ENCODE results near the gene LYPD6B. TPM values are rescaled to one million over a fixed set of nuclear protein-coding genes. Genes with fewer than 3 reads are reported as not detected.

LYPD6B gene
- total RNA-seq, 2 experiments from 2014 or later, result not detected

DNA sequence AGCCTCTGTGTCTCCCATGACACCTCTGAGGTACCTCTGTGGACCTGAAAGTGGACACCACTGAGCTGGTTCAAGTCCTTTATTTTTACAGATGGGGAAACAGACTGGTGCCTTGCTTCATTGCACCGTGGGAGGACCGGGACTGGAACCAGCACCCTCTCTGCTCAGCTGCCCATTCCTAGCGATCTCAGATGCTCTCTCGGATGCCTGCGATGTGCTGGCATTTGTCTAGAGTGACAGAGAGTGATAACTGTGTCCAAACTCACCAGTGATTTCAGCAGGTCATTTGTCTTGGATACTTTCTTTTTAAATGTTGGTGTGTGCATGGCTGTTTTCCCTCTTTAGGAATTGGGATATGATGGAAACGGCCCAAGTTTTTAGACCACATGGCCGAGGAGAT is 30.1 kb upstream of the LYPD6B start:
- H3K27ac ChIP-seq (ENCODE audit: low read depth, low read length, poor library complexity, severe bottlenecking), result no peak overlapping the region
- POLR2A ChIA-PET, result interaction anchor here (0.6 kb wide), 1 partner anchor 59 kb away, joined by 5 read pairs; no protein-coding TSS in a partner anchor
- CTCF ChIA-PET (ENCODE audit: unreplicated experiment), result no interaction called here
- H2AFZ ChIP-seq (ENCODE audit: low read length), result no peak overlapping the region
- BruUV-seq (replicated peaks), result no TSS peak
- H3K9me3 ChIP-seq (ENCODE audit: low read length), result no peaks in the 10 kb centered on the region
- H3K79me2 ChIP-seq (ENCODE audit: insufficient read depth, low read depth, low read length), result no peaks in the 10 kb centered on the region
- no peaks in the 10 kb centered on the region for H3K4me1 ChIP-seq (ENCODE audit: insufficient read depth, low read length, poor library complexity, severe bottlenecking)
- TF ChIP-seq EZH2phosphoT487 (IDR thresholded peaks at IDR 0.05; ENCODE audit: borderline replicate concordance, low read depth, low read length), result no peak
- TF ChIP-seq, protein P1, sequence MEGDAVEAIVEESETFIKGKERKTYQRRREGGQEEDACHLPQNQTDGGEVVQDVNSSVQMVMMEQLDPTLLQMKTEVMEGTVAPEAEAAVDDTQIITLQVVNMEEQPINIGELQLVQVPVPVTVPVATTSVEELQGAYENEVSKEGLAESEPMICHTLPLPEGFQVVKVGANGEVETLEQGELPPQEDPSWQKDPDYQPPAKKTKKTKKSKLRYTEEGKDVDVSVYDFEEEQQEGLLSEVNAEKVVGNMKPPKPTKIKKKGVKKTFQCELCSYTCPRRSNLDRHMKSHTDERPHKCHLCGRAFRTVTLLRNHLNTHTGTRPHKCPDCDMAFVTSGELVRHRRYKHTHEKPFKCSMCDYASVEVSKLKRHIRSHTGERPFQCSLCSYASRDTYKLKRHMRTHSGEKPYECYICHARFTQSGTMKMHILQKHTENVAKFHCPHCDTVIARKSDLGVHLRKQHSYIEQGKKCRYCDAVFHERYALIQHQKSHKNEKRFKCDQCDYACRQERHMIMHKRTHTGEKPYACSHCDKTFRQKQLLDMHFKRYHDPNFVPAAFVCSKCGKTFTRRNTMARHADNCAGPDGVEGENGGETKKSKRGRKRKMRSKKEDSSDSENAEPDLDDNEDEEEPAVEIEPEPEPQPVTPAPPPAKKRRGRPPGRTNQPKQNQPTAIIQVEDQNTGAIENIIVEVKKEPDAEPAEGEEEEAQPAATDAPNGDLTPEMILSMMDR (conservative IDR thresholded peaks at IDR 0.05; ENCODE audit: low read length), result no peak
- no peak for DNase-seq (ENCODE audit: low spot score)
- no peaks in the 10 kb centered on the region for H4K20me1 ChIP-seq (ENCODE audit: insufficient read depth, low read length)
- peaks cover 20% of the 10 kb centered on the region for H3K36me3 ChIP-seq (ENCODE audit: insufficient read depth, low read length)
- intact Hi-C loops (cut with micrococcal nuclease; ENCODE audit: unreplicated experiment), result no loop called here
- H3K4me2 ChIP-seq (ENCODE audit: low read length), result no peak overlapping the region
- H3K4me3 ChIP-seq (ENCODE audit: low read depth, low read length, poor library complexity, severe bottlenecking), result no peak overlapping the region
- H3K9me2 ChIP-seq (ENCODE audit: insufficient read depth, low read length), result no peaks in the 10 kb centered on the region

- Histone ChIP-seq H3K9me2 (ENCODE audit: insufficient read depth, low read length) (no peaks in the 10 kb centered on the region), H2AFZ (ENCODE audit: low read length) (no peak overlapping the region), H3K4me1 (ENCODE audit: insufficient read depth, low read length, poor library complexity, severe bottlenecking) (no peaks in the 10 kb centered on the region), H3K79me2 (ENCODE audit: insufficient read depth, low read depth, low read length) (no peaks in the 10 kb centered on the region), H3K27ac (ENCODE audit: low read depth, low read length, poor library complexity, severe bottlenecking) (no peak overlapping the region), H3K9me3 (ENCODE audit: low read length) (no peaks in the 10 kb centered on the region), H4K20me1 (ENCODE audit: insufficient read depth, low read length) (no peaks in the 10 kb centered on the region), H3K4me2 (ENCODE audit: low read length) (no peak overlapping the region), H3K36me3 (ENCODE audit: insufficient read depth, low read length) (peaks cover 22% of the 10 kb centered on the region), H3K4me3 (ENCODE audit: low read depth, low read length, poor library complexity, severe bottlenecking) (no peak overlapping the region)
- intact Hi-C loops (cut with micrococcal nuclease; ENCODE audit: unreplicated experiment), result no loop called here
- ChIA-PET POLR2A (interaction anchor here (0.6 kb wide), 1 partner anchor 147 kb away, joined by 7 read pairs; no protein-coding TSS in a partner anchor), CTCF (ENCODE audit: unreplicated experiment) (no interaction called here)
- DNase-seq (ENCODE audit: low spot score), result no peak
- BruUV-seq (replicated peaks), result no TSS peak
- TF ChIP-seq, protein P1 (conservative IDR thresholded peaks at IDR 0.05; ENCODE audit: low read length), result no peak
- TF ChIP-seq EZH2phosphoT487 (IDR thresholded peaks at IDR 0.05; ENCODE audit: borderline replicate concordance, low read depth, low read length), result no peak
Measured at GRCh38 chr2:149009576-149010461, 28.7 kb upstream of the LYPD6B start.

DNA sequence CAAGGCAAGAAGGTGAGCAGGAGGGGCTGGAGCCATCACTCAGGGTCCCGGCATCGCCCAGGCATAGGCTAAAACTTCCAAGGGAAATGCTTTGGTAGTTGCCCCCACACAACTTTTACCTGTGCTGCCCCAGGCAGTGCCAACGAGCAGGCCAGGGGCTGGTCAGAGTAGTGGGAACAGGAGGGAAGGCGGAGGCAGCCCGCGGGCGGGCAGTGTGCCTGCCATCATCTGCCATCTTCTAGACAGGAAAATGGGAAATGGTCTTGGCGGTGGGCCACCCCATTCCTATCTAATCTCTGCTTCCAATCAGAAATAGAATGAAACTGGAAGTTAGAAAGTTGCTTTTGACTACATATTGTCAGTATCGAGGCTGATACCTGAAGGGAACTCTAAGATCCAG is 26.0 kb upstream of the LYPD6B start:
- no peak for DNase-seq (ENCODE audit: low spot score)
- no peak overlapping the region for H3K4me2 ChIP-seq (ENCODE audit: low read length)
- no peak overlapping the region for H3K27ac ChIP-seq (ENCODE audit: low read depth, low read length, poor library complexity, severe bottlenecking)
- no peaks in the 10 kb centered on the region for H4K20me1 ChIP-seq (ENCODE audit: insufficient read depth, low read length)
- no peak overlapping the region for H2AFZ ChIP-seq (ENCODE audit: low read length)
- TF ChIP-seq EZH2phosphoT487 (IDR thresholded peaks at IDR 0.05; ENCODE audit: borderline replicate concordance, low read depth, low read length), result no peak
- TF ChIP-seq, protein P1 (conservative IDR thresholded peaks at IDR 0.05; ENCODE audit: low read length), result no peak
- no peaks in the 10 kb centered on the region for H3K9me3 ChIP-seq (ENCODE audit: low read length)
- H3K9me2 ChIP-seq (ENCODE audit: insufficient read depth, low read length), result no peaks in the 10 kb centered on the region
- ChIA-PET CTCF (ENCODE audit: unreplicated experiment) (no interaction called here), POLR2A (interaction anchor here (0.9 kb wide), 1 partner anchor 9 kb away, joined by 3 read pairs; no protein-coding TSS in a partner anchor)
- peaks cover 4% of the 10 kb centered on the region for H3K4me1 ChIP-seq (ENCODE audit: insufficient read depth, low read length, poor library complexity, severe bottlenecking)
- H3K79me2 ChIP-seq (ENCODE audit: insufficient read depth, low read depth, low read length), result no peaks in the 10 kb centered on the region
- intact Hi-C loops (cut with micrococcal nuclease; ENCODE audit: unreplicated experiment), result no loop called here
- H3K36me3 ChIP-seq (ENCODE audit: insufficient read depth, low read length), result peaks cover 22% of the 10 kb centered on the region; the same call in 1 of the 2 replicates
- no peak overlapping the region for H3K4me3 ChIP-seq (ENCODE audit: low read depth, low read length, poor library complexity, severe bottlenecking)
- no TSS peak for BruUV-seq (replicated peaks)
